ENCODE data around the gene BIN1. TPM values are rescaled to one million over a fixed set of nuclear protein-coding genes. Genes with fewer than 3 reads are reported as not detected.

Gene BIN1
- total RNA-seq, 2 donors from 2014 or later: 41.7 to 45.9 TPM

DNA sequence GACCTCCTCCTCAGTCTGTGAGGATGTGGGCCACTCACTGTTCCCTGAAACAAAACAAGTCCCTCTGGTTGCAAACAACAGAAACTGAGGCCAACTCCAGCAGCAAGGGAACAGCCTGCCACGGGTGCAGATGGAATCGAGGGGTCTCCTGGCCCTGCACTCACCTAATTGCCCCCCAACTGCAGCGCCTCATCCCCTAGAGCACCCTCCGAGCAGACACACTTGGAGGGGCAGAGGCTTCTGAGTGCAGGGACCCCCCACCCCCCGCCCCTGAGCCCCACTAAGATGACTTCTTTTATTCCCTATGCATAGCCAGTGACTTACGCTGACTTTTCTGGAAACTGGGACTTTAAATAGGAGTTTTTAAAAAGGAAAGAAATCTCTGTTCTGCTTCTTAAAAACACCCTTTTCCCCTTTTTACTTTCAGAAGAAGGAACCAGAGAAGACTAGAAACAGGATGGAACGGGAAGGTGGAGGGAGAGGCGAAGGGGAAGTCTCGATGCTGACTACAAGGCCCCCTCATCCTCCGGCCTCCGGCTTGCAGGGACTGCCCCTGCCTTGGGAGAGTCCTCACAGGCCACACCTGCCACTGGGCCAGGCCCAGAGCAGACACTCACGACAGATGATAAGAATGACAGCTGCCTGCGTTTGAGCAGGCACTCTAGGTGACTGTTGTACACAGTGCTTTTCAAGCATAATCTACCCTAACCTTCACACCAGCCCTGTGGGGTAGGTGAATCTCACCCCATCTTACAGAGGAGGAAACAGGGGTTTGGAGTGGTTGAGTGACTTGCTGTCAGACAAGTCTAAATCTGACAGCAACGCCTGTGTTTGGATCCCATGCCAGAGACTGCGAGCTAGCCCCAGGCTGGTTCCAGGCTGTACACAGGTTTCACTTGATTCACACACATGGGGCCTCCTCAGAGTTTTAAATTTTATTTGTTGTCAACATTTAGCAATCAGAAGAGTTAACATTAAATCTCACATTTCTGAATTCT lies 28.2 kb upstream of the BIN1 start:
- H3K27ac Mint-ChIP-seq: no peak overlapping the region
- WGBS, 2 experiments (ENCODE audit: insufficient coverage in 1 of 2, insufficient read length in 1 of 2): 84 to 91% methylated on average over 4 to 15 of the region's 15 CpGs
- peaks cover 23% of the 10 kb centered on the region for H3K27me3 Mint-ChIP-seq (ENCODE audit: insufficient read depth)
- no peak overlapping the region for H3K4me3 ChIP-seq (ENCODE audit: low read length)
- H3K27ac ChIP-seq (ENCODE audit: low read depth, low read length): no peak overlapping the region
- no peak overlapping the region for H3K4me3 Mint-ChIP-seq
- no peaks in the 10 kb centered on the region for H3K4me1 ChIP-seq (ENCODE audit: control insufficient read depth, insufficient read depth, low read length)
- H3K36me3 Mint-ChIP-seq (ENCODE audit: low read depth): no peaks in the 10 kb centered on the region
- peaks cover 4% of the 10 kb centered on the region for H3K9me3 Mint-ChIP-seq
- H3K27me3 ChIP-seq (ENCODE audit: control insufficient read depth, insufficient read depth, low read length, poor library complexity, severe bottlenecking): peaks cover 26% of the 10 kb centered on the region
- TF ChIP-seq, protein P1, sequence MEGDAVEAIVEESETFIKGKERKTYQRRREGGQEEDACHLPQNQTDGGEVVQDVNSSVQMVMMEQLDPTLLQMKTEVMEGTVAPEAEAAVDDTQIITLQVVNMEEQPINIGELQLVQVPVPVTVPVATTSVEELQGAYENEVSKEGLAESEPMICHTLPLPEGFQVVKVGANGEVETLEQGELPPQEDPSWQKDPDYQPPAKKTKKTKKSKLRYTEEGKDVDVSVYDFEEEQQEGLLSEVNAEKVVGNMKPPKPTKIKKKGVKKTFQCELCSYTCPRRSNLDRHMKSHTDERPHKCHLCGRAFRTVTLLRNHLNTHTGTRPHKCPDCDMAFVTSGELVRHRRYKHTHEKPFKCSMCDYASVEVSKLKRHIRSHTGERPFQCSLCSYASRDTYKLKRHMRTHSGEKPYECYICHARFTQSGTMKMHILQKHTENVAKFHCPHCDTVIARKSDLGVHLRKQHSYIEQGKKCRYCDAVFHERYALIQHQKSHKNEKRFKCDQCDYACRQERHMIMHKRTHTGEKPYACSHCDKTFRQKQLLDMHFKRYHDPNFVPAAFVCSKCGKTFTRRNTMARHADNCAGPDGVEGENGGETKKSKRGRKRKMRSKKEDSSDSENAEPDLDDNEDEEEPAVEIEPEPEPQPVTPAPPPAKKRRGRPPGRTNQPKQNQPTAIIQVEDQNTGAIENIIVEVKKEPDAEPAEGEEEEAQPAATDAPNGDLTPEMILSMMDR (conservative IDR thresholded peaks at IDR 0.05): no peak
- H3K36me3 ChIP-seq (ENCODE audit: control insufficient read depth, insufficient read depth, low read length): no peaks in the 10 kb centered on the region
- H3K4me1 Mint-ChIP-seq: no peaks in the 10 kb centered on the region
- no peak for DNase-seq
- no peak overlapping the region for H3K9ac ChIP-seq (ENCODE audit: extremely low read depth, low read length, poor library complexity, severe bottlenecking)
- peaks cover 6% of the 10 kb centered on the region for H3K9me3 ChIP-seq (ENCODE audit: control insufficient read depth, low read length)

DNA sequence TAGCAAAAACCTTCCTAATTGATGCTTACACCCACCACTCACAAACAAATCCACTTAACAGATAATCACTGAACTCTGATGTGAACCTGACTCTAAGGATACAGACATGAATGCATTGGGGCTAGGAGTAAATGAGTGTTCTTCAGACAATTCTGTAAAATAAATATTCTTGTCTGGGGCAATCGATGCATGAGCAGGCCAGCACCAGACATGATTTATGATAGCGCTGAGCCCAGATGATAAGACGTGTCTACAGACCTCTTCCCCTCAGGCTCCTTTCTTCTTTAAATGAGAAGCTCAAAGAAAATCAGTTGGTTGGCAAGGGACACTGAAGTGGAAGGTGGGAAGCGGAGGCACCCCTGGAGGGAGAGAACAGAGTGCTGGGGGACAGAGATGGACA lies 27.3 kb upstream of the BIN1 start:
- Histone ChIP-seq H3K9ac (ENCODE audit: extremely low read depth, low read length, poor library complexity, severe bottlenecking) (no peak overlapping the region), H3K4me3 (ENCODE audit: low read length) (no peak overlapping the region), H3K9me3 (ENCODE audit: control insufficient read depth, low read length) (peaks cover 8% of the 10 kb centered on the region), H3K27me3 (ENCODE audit: control insufficient read depth, insufficient read depth, low read length, poor library complexity, severe bottlenecking) (peaks cover 32% of the 10 kb centered on the region), H3K36me3 (ENCODE audit: control insufficient read depth, insufficient read depth, low read length) (no peaks in the 10 kb centered on the region), H3K4me1 (ENCODE audit: control insufficient read depth, insufficient read depth, low read length) (no peaks in the 10 kb centered on the region), H3K27ac (ENCODE audit: low read depth, low read length) (no peak overlapping the region)
- no peaks in the 10 kb centered on the region for H3K36me3 Mint-ChIP-seq (ENCODE audit: low read depth)
- H3K27ac Mint-ChIP-seq: no peak overlapping the region
- H3K4me1 Mint-ChIP-seq: no peaks in the 10 kb centered on the region
- no peak overlapping the region for H3K4me3 Mint-ChIP-seq
- H3K9me3 Mint-ChIP-seq: peaks cover 4% of the 10 kb centered on the region
- no peak for DNase-seq
- WGBS, 2 experiments (ENCODE audit: insufficient coverage in 1 of 2, insufficient read length in 1 of 2): 89 to 93% methylated on average over 3 to 4 of the region's 4 CpGs
- TF ChIP-seq, protein P1 (conservative IDR thresholded peaks at IDR 0.05): no peak
- peaks cover 26% of the 10 kb centered on the region for H3K27me3 Mint-ChIP-seq (ENCODE audit: insufficient read depth)

DNA sequence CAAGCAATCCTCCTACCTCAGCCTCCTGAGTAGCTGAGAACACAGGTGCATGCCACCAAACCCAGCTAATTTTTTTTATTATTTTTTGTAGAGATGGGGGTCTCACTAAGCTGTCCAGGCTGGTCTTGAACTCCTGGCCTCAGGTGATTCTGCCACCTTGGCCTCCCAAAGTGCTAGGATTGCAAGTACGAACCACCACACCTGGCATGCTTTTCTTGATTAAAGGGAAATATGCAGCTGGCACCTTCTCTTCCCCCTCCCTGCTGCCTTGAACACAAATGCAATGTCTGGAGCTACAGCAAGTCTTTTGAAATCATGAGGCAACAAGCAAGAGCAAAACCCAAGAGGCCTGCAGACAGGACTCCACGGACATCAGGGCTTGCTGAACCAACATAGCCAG lies 26.8 kb upstream of the BIN1 start:
- H3K9me3 Mint-ChIP-seq: peaks cover 4% of the 10 kb centered on the region
- H3K27ac Mint-ChIP-seq: no peak overlapping the region
- Histone ChIP-seq H3K4me1 (ENCODE audit: control insufficient read depth, insufficient read depth, low read length) (no peaks in the 10 kb centered on the region), H3K27ac (ENCODE audit: low read depth, low read length) (no peak overlapping the region), H3K27me3 (ENCODE audit: control insufficient read depth, insufficient read depth, low read length, poor library complexity, severe bottlenecking) (peaks cover 32% of the 10 kb centered on the region), H3K36me3 (ENCODE audit: control insufficient read depth, insufficient read depth, low read length) (no peaks in the 10 kb centered on the region), H3K4me3 (ENCODE audit: low read length) (no peak overlapping the region), H3K9ac (ENCODE audit: extremely low read depth, low read length, poor library complexity, severe bottlenecking) (no peak overlapping the region), H3K9me3 (ENCODE audit: control insufficient read depth, low read length) (peaks cover 5% of the 10 kb centered on the region)
- peaks cover 26% of the 10 kb centered on the region for H3K27me3 Mint-ChIP-seq (ENCODE audit: insufficient read depth)
- H3K4me1 Mint-ChIP-seq: no peaks in the 10 kb centered on the region
- DNase-seq: no peak
- WGBS, 2 experiments (ENCODE audit: insufficient coverage in 1 of 2, insufficient read length in 1 of 2): 90 to 95% methylated on average over 2 of the region's 2 CpGs
- H3K4me3 Mint-ChIP-seq: no peak overlapping the region
- TF ChIP-seq, protein P1 (conservative IDR thresholded peaks at IDR 0.05): no peak
- no peaks in the 10 kb centered on the region for H3K36me3 Mint-ChIP-seq (ENCODE audit: low read depth)

All from endodermal cell (in vitro differentiated cells).